Measurements from ENCODE around the gene YIPF6. TPM values are rescaled to one million over a fixed set of nuclear protein-coding genes. Genes with fewer than 3 reads are reported as not detected.

The YIPF6 gene
- total and polyA plus RNA-seq, 9 of the 15 experiments (the other 6 are each of a cell fraction or from before 2014, with no cell fraction given), result 7.7 to 44.2 (median 22.4) TPM

DNA sequence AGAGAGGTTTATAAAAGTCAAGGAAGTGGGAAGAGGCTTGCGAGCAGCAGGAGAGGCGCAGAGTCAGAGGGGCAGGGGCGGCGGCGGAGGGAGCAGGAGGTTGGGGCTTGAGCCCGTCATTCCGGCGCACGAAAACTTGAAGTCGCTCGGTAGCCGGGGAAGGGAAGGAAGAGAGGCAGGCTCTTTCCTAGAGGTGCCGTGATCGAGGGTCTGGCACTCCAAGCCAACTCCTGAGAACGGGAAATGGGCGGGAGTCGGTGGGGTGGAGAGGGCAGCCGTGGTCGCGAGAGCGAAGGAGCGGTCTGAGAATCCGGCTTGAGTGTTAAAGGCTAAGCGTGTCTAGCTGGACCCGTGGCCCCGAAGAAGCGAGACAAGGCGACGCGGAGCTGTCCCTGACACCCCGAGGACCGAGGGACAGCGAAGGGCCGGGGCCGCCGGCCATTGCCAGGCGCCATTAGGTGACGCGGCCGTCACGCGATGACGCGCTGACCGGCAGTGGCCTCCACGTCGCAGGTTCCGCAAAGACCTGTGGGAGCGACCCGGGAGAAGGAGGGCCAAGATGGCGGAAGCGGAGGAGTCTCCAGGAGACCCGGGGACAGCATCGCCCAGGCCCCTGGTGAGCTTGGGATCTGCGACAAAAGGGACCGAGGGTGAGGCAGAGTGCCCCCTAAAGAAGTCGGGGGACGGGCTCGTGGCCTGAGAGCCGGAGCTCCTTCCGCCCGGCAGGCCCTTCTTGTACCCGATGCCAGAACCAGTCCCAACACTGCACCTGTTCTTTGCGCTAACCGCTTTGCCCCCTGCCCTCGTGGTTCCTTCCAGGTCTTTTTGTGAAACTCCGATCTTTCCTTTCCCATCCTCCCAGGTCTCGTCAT, at the start of gene YIPF6 (continued):
- TF ChIP-seq YY1 (IDR thresholded peaks at IDR 0.05; ENCODE audit: borderline replicate concordance in 1 of 3, control insufficient read depth in 1 of 3, extremely low read depth in 1 of 3, insufficient read depth in 3 of 3, insufficient read length in 1 of 3, insufficient replicate concordance in 2 of 3, low read depth in 1 of 3, low read length in 2 of 3) (peak; percentile 93 to 97 (median 97)), BRD9 (IDR thresholded peaks at IDR 0.05; ENCODE audit: low read depth, partially characterized antibody) (no peak), HOXB6 (CRISPR knock-in tag; IDR thresholded peaks at IDR 0.05; ENCODE audit: borderline replicate concordance) (no peak), SIN3A (IDR thresholded peaks at IDR 0.05; ENCODE audit: borderline replicate concordance in 2 of 2, control insufficient read depth in 1 of 2, low read depth in 2 of 2, low read length in 2 of 2) (peak in 1 of 2 experiments; percentile 44; a peak in 1 of 4 replicates), ZNF175 (CRISPR knock-in tag; IDR thresholded peaks at IDR 0.05; ENCODE audit: low read depth) (no peak), SRSF7 (optimal IDR thresholded peaks at IDR 0.05; ENCODE audit: low read depth, low read length) (no peak), XRCC5 (IDR thresholded peaks at IDR 0.05; ENCODE audit: low read depth, low read length) (no peak), HMGN3 (IDR thresholded peaks at IDR 0.05; ENCODE audit: borderline replicate concordance, extremely low read depth, insufficient read length, low read depth, low read length) (peak; percentile 63), ZNF408 (CRISPR knock-in tag; IDR thresholded peaks at IDR 0.05; ENCODE audit: low read depth) (no peak), TAF1 (IDR thresholded peaks at IDR 0.05; ENCODE audit: control insufficient read depth, extremely low read depth, insufficient read depth, low read length, severe bottlenecking) (peak; percentile 95), FOS (IDR thresholded peaks at IDR 0.05; ENCODE audit: extremely low read depth, insufficient read length) (no peak), SMAD1 (IDR thresholded peaks at IDR 0.05; ENCODE audit: low read depth, low read length, partially characterized antibody) (peak; percentile 75), TEAD4 (IDR thresholded peaks at IDR 0.05; ENCODE audit: low read length) (no peak), TEAD4 (CRISPR knock-in tag; IDR thresholded peaks at IDR 0.05; ENCODE audit: borderline replicate concordance) (no peak), KLF6 (CRISPR knock-in tag; IDR thresholded peaks at IDR 0.05; ENCODE audit: borderline replicate concordance) (no peak)
- TF ChIP-seq, protein P1, sequence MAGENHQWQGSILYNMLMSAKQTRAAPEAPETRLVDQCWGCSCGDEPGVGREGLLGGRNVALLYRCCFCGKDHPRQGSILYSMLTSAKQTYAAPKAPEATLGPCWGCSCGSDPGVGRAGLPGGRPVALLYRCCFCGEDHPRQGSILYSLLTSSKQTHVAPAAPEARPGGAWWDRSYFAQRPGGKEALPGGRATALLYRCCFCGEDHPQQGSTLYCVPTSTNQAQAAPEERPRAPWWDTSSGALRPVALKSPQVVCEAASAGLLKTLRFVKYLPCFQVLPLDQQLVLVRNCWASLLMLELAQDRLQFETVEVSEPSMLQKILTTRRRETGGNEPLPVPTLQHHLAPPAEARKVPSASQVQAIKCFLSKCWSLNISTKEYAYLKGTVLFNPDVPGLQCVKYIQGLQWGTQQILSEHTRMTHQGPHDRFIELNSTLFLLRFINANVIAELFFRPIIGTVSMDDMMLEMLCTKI (IDR thresholded peaks at IDR 0.05; ENCODE audit: partially characterized antibody), result no peak
- TF ChIP-seq, protein P2, sequence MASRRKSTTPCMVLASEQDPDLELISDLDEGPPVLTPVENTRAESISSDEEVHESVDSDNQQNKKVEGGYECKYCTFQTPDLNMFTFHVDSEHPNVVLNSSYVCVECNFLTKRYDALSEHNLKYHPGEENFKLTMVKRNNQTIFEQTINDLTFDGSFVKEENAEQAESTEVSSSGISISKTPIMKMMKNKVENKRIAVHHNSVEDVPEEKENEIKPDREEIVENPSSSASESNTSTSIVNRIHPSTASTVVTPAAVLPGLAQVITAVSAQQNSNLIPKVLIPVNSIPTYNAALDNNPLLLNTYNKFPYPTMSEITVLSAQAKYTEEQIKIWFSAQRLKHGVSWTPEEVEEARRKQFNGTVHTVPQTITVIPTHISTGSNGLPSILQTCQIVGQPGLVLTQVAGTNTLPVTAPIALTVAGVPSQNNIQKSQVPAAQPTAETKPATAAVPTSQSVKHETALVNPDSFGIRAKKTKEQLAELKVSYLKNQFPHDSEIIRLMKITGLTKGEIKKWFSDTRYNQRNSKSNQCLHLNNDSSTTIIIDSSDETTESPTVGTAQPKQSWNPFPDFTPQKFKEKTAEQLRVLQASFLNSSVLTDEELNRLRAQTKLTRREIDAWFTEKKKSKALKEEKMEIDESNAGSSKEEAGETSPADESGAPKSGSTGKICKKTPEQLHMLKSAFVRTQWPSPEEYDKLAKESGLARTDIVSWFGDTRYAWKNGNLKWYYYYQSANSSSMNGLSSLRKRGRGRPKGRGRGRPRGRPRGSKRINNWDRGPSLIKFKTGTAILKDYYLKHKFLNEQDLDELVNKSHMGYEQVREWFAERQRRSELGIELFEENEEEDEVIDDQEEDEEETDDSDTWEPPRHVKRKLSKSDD (conservative IDR thresholded peaks at IDR 0.05; ENCODE audit: low read length), result 0 out of 2 replicates have a peak, but pooled peaks have one; percentile 14
- TF ChIP-seq, protein P3, sequence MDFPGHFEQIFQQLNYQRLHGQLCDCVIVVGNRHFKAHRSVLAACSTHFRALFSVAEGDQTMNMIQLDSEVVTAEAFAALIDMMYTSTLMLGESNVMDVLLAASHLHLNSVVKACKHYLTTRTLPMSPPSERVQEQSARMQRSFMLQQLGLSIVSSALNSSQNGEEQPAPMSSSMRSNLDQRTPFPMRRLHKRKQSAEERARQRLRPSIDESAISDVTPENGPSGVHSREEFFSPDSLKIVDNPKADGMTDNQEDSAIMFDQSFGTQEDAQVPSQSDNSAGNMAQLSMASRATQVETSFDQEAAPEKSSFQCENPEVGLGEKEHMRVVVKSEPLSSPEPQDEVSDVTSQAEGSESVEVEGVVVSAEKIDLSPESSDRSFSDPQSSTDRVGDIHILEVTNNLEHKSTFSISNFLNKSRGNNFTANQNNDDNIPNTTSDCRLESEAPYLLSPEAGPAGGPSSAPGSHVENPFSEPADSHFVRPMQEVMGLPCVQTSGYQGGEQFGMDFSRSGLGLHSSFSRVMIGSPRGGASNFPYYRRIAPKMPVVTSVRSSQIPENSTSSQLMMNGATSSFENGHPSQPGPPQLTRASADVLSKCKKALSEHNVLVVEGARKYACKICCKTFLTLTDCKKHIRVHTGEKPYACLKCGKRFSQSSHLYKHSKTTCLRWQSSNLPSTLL (IDR thresholded peaks at IDR 0.05), result no peak

Data from K562 (cell line).